ENCODE measurements around the gene CNDP1. TPM values are rescaled to one million over a fixed set of nuclear protein-coding genes. Genes with fewer than 3 reads are reported as not detected.
"Not testable (repeated sequence)": the region's sequence is repeated elsewhere in the genome, so short reads cannot be mapped to it uniquely, and the experiment has no call there.

CNDP1 gene, protein sequence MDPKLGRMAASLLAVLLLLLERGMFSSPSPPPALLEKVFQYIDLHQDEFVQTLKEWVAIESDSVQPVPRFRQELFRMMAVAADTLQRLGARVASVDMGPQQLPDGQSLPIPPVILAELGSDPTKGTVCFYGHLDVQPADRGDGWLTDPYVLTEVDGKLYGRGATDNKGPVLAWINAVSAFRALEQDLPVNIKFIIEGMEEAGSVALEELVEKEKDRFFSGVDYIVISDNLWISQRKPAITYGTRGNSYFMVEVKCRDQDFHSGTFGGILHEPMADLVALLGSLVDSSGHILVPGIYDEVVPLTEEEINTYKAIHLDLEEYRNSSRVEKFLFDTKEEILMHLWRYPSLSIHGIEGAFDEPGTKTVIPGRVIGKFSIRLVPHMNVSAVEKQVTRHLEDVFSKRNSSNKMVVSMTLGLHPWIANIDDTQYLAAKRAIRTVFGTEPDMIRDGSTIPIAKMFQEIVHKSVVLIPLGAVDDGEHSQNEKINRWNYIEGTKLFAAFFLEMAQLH
- polyA plus RNA-seq (ENCODE audit: insufficient read length), result 0.31 TPM

DNA sequence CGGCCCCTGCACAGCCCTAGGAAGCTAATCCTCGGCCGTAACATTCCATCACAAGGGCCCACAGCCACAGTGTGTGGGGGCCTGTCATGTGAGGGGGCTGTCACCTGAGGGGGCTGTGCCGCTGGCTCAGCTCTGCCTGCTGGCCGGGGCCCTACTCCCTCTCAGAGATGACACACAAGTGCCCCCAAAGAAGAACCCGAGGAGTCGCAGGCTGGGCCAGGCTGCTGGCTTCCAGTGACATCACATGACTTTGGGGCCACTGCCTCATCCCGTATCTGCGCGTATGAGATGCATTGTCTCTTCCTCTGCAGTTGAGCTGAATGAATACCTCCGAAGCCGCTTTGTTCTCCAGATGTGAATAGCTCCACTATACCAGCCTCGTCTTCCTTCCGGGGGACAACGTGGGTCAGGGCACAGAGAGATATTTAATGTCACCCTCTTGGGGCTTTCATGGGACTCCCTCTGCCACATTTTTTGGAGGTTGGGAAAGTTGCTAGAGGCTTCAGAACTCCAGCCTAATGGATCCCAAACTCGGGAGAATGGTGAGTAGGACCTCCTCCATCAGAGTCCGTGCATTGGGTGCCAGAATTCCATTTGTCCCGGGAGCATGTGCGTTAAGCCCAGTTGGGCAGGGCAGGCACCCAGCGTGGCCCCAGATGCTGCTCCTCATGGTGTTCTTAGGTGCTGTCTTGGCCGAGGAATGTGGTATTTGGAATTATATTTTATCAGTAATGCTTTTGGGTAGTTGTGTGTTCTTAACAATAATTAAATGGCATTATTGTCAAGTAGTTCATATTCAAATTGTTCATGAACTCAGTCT is at the start of gene CNDP1:
Gene CNDP1 (plus strand): TSS at position 351 of the 820 bp plus-strand sequence. CDS start 168 bp downstream, at position 519.
- DNase-seq, result no peak

DNA sequence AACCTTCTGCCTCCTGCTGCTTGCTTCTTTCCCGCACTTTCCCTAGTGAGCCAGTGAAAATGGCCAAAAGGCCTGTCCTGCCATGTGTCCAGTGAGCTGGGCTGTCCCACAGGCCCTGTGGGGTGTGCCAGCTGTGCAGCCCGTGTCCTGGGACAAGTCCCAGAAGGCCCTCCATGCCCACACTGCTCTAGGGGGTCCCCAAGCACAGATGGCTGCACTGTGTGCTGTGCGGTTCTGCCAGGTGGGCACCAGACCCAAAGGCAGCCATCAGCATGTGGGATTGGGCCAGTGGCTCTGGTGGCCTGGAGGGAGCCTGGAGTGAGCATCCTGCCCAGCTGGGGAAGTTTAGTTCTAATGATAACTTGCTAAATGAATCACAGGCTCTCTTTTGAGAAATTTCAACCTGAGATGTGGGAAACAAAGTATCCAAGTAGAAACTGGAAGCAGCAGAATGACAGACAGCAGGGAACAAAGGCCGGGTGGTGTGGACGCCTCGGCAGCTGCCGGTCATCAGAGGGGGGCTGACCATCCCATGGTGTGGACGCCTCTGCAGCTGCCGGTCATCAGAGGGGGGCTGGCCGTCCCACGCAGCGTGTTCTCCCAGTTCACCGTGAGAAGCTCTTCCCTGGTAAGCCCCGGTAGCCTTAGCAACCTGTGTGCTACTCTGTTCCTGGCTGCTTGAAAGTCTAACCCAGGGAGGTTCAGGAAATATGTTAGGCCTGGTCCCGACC is 48.0 kb upstream of the CNDP1 start:
- no peak for DNase-seq

- no peak for DNase-seq
Measured at GRCh38 chr18:74488354-74488753, 45.9 kb upstream of the CNDP1 start.

- DNase-seq, result no peak
Measured at GRCh38 chr18:74488864-74489263, 45.4 kb upstream of the CNDP1 start.

DNA sequence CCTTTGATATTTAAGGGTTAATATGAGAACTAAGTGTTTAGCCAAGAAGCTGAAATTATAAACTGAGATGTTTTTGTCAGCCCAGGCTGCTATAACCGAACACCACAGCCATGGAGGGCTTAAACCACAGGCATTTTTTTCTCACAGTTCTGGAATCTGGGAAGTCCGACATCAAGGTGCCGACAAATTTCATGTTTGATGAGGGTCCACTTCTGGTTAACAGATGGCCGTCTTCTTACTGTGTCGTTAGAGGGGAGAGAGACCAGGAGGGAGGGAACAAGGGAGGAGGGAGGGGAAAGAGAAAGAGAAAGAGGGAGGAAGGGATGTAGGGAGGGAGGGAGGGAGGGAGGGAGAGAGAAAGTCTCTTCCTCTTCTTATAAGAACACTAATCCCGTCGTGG is 44.6 kb upstream of the CNDP1 start:
- DNase-seq, result no peak

- no peak for DNase-seq
Measured at GRCh38 chr18:74492259-74492658, 42.0 kb upstream of the CNDP1 start.

- DNase-seq, result no peak
Measured at GRCh38 chr18:74493689-74494088, 40.6 kb upstream of the CNDP1 start.

DNA sequence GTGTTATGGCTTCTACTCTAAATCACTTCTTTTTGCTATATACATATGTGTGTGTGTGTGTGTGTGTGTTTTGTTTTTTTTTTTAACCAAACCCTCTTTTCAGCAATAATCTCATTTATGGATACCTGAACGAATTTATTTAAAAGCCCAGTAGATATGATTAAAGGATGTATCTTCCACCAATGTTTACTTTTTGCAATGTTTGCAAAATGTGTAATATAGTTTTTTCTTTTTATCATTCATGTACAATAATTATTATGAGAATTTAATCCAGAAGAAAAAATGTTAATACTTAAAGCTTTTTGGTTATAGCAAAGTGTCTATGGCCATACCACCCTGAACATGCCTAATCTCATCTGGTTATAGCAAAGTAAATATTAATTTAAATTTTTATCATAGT is 39.8 kb upstream of the CNDP1 start:
- DNase-seq, result no peak

- peak; percentile 100 for DNase-seq
Measured at GRCh38 chr18:74495581-74496507, 38.5 kb upstream of the CNDP1 start, which contains the start of gene CNDP2. CNDP2 (plus strand) TSS chr18:74496363; CDS start chr18:74499974, 3,611 bp downstream.

DNA sequence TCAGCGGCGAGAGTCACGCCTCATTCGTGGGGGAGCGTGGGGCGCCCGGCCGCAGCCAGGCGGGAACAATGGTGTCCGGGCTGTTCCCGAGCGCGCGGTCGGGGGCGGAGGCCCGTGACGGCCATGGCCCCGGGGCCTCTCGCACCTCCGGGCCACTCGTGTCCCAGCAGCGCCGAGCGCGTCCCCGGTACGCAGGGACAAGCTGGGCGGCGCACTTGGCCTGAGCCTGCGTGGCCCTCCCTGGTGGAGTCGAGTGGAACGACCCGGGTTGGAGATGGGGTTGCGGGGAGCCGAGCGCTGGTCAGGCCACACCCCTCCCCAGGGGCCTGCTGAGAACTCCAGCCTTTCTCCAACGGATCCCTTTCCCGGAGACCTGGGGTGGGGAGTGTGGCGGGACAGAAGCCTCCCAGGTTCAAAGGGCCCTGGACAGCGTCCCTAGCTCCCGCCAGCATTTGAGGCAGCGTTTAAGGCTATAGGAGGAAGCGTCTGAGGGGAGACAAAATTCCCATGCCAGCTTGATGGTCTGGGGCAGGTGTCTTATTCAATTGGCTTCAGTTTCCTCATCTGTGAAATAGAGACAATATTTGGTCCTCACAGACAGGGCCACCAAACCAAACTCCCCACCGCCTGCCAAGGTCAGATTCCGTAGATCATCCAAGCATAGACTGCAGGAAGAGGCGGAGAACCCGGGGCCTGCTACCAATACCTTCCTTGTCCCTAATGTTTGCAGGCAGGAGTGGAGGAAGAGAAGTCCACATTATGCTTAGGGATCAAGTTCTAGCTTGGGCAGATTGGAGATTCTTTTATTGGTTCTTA is 37.6 kb upstream of the CNDP1 start:
- DNase-seq, result peak; percentile 67

DNA sequence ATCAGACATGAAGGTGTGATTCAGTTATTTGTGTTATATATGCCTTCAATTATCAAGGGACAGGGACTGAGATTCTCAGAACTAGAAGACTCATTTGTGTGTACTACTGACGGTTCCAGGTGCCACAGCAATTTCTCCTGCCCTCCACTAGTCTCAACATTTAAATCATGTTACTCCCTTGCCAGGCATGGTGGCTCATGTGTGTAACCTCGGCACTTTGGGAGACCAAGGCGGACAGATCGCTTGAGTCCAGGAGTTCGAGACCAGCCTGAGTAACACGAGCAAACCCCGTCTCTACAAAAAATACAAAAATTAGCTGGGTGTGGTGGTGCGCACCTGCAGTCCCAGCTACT is 37.0 kb upstream of the CNDP1 start:
- DNase-seq, result no peak

- DNase-seq, result no peak
Measured at GRCh38 chr18:74497778-74498177, 36.5 kb upstream of the CNDP1 start.

DNA sequence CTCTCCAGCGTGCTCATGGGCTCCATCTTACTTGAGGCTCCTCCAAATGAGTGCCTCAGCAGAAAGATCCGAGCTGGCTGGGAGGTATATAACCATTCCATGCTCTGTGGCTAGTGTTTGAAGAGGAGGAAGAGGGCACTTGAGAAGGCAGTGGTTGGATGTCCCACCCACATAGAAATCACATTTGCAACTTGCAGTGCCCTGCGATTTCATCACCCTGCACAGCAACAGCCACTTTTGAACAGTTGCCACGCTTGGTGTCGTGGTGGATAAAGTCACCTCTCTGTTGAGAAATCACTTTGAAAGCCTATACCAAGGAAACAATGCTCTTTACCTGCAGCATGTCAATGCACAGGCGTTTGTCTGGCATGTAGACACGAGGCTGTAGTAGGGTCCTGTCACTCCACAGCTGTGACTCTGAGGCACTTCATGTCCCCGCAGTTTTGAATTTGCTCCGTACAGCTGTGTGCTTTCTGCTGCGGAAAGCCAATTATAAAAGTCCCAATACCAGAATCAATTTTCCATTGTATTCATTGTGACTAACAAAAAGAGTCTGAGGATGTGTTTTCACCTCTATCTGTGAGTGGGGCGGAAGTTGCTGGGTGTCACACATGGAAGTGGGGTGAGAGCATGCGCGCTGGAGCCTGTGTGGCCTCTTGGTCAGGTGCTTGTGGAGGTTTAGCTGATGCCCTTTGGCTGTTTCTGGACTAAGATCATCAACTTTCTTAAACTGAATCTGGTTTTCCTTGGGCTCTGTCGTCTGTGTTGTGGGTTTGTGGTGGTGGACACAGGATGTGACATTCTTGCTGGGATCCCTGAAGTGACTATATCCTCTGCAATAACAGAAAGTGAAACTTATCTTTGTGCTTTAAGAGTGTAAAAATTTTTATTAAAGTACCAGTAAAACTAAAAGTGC is 35.3 kb upstream of the CNDP1 start:
- DNase-seq, result no peak

DNA sequence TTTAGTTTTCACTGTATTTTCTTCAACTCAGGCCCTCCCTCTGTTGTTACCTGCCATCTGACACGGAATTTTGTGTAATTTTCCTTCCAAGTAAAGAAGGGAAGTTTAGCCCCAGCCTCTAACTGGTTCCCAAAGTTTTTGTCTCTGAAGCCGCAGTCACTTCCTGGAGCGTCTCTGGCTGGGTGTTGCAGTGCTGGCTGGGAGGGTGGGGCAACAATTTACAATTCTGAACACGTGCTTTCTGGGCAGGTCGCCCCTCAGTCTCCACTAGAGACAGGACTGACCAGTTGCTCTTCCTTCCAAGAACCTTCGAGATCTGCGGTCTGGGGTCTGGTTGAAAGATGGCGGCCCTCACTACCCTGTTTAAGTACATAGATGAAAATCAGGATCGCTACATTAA is 34.7 kb upstream of the CNDP1 start:
- DNase-seq, result no peak

GRCh38 chr18:74500372-74500771 is 33.9 kb upstream of the CNDP1 start:
- no peak for DNase-seq

- not testable (repeated sequence) for DNase-seq
Measured at GRCh38 chr18:74500774-74501173, 33.5 kb upstream of the CNDP1 start.

GRCh38 chr18:74501386-74501785 is 32.9 kb upstream of the CNDP1 start:
- no peak for DNase-seq

- DNase-seq, result no peak
Measured at GRCh38 chr18:74503137-74503536, 31.2 kb upstream of the CNDP1 start.

GRCh38 chr18:74505776-74506175 is 28.5 kb upstream of the CNDP1 start:
- DNase-seq, result no peak

Measured in hindlimb muscle (tissue), 1 donor.